ENCODE data around the gene ZNF763. TPM values are rescaled to one million over a fixed set of nuclear protein-coding genes. Genes with fewer than 3 reads are reported as not detected.
A peak's percentile ranks its signal among the peaks of the same experiment; 100 is the strongest.
"Not testable (repeated sequence)": the region's sequence is repeated elsewhere in the genome, so short reads cannot be mapped to it uniquely, and the experiment has no call there.

ZNF763 gene
- total and polyA plus RNA-seq, 4 donors, result 0.31 to 1.3 (median 0.90) TPM

DNA sequence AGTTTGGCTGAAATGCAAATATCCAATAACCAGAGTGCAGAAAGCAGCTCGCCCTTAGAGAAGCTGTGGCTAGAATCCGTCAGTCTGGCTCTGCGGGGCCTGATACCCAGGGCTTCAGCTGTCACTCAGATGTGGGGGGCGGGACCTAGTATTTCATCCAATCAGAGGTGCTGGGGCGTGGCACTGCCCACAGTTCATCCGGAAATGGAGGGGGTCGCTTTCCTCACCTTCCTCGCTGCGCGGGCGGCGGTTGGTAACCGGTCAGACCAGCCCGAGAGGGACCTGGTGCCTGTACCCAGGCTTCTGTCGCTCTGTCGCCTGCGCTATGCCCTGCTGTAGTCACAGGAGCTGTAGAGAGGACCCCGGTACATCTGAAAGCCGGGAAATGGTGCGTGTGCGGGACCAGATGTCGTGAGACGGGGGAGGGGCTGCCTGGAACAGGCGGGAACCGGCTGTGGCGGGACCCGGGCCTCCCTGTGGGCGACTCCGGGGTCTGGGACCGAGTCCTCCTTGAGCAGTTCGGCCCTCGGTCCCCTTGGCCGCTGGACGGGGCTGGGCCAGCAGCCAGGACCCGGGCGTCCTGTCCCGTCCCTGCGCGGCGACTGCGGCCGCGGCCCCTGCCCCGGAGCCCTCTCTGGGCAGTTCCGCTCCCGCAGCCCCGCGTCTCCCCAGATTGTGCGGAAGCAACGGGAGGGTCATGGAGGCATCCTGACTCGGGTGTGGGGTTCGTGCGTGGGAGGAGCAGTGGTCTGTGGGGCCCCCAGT is 39.8 kb upstream of the ZNF763 start, which contains the start of gene ZNF700:
Gene ZNF700, plus strand, starts transcription at position 222 of the 765 bp plus-strand sequence. Its CDS starts 104 bp downstream, at position 326.
- peak in 1 of 2 donors; percentile 30 for TF ChIP-seq EGR1 (IDR thresholded peaks at IDR 0.05; ENCODE audit: low read depth in 2 of 2)
- TF ChIP-seq YY1 (IDR thresholded peaks at IDR 0.05), result peak; percentile 82
- peak in 1 of 2 donors; percentile 31 for TF ChIP-seq HNF4A (conservative IDR thresholded peaks at IDR 0.05)
- TF ChIP-seq HNF4G (IDR thresholded peaks at IDR 0.05), result no peak
- TF ChIP-seq SP1 (IDR thresholded peaks at IDR 0.05), result peak; percentile 74
- TF ChIP-seq, protein P1, sequence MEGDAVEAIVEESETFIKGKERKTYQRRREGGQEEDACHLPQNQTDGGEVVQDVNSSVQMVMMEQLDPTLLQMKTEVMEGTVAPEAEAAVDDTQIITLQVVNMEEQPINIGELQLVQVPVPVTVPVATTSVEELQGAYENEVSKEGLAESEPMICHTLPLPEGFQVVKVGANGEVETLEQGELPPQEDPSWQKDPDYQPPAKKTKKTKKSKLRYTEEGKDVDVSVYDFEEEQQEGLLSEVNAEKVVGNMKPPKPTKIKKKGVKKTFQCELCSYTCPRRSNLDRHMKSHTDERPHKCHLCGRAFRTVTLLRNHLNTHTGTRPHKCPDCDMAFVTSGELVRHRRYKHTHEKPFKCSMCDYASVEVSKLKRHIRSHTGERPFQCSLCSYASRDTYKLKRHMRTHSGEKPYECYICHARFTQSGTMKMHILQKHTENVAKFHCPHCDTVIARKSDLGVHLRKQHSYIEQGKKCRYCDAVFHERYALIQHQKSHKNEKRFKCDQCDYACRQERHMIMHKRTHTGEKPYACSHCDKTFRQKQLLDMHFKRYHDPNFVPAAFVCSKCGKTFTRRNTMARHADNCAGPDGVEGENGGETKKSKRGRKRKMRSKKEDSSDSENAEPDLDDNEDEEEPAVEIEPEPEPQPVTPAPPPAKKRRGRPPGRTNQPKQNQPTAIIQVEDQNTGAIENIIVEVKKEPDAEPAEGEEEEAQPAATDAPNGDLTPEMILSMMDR (IDR thresholded peaks at IDR 0.05; ENCODE audit: low read depth, low read length, missing input control), result no peak
- TF ChIP-seq, protein P2, sequence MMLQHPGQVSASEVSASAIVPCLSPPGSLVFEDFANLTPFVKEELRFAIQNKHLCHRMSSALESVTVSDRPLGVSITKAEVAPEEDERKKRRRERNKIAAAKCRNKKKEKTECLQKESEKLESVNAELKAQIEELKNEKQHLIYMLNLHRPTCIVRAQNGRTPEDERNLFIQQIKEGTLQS (IDR thresholded peaks at IDR 0.05), result no peak
- peak in 1 of 2 donors; percentile 19 for TF ChIP-seq RAD21 (IDR thresholded peaks at IDR 0.05)
- no peak for TF ChIP-seq JUND (IDR thresholded peaks at IDR 0.05)
- TF ChIP-seq TAF1 (conservative IDR thresholded peaks at IDR 0.05), result peak; percentile 76
- TF ChIP-seq, protein P3, sequence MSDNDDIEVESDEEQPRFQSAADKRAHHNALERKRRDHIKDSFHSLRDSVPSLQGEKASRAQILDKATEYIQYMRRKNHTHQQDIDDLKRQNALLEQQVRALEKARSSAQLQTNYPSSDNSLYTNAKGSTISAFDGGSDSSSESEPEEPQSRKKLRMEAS (IDR thresholded peaks at IDR 0.05), result no peak
- TF ChIP-seq NR2F2 (IDR thresholded peaks at IDR 0.05), result no peak
- TF ChIP-seq, protein P4, sequence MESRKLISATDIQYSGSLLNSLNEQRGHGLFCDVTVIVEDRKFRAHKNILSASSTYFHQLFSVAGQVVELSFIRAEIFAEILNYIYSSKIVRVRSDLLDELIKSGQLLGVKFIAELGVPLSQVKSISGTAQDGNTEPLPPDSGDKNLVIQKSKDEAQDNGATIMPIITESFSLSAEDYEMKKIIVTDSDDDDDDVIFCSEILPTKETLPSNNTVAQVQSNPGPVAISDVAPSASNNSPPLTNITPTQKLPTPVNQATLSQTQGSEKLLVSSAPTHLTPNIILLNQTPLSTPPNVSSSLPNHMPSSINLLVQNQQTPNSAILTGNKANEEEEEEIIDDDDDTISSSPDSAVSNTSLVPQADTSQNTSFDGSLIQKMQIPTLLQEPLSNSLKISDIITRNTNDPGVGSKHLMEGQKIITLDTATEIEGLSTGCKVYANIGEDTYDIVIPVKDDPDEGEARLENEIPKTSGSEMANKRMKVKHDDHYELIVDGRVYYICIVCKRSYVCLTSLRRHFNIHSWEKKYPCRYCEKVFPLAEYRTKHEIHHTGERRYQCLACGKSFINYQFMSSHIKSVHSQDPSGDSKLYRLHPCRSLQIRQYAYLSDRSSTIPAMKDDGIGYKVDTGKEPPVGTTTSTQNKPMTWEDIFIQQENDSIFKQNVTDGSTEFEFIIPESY (IDR thresholded peaks at IDR 0.05), result no peak
- no peak for TF ChIP-seq FOXA1 (IDR thresholded peaks at IDR 0.05)
- no peak for TF ChIP-seq FOXA2 (IDR thresholded peaks at IDR 0.05)
- peak; percentile 34 to 82 for TF ChIP-seq GABPA (IDR thresholded peaks at IDR 0.05 in 1 of 2, conservative IDR thresholded peaks at IDR 0.05 in 1 of 2)
- TF ChIP-seq RXRA (IDR thresholded peaks at IDR 0.05), result no peak
- TF ChIP-seq, protein P5, sequence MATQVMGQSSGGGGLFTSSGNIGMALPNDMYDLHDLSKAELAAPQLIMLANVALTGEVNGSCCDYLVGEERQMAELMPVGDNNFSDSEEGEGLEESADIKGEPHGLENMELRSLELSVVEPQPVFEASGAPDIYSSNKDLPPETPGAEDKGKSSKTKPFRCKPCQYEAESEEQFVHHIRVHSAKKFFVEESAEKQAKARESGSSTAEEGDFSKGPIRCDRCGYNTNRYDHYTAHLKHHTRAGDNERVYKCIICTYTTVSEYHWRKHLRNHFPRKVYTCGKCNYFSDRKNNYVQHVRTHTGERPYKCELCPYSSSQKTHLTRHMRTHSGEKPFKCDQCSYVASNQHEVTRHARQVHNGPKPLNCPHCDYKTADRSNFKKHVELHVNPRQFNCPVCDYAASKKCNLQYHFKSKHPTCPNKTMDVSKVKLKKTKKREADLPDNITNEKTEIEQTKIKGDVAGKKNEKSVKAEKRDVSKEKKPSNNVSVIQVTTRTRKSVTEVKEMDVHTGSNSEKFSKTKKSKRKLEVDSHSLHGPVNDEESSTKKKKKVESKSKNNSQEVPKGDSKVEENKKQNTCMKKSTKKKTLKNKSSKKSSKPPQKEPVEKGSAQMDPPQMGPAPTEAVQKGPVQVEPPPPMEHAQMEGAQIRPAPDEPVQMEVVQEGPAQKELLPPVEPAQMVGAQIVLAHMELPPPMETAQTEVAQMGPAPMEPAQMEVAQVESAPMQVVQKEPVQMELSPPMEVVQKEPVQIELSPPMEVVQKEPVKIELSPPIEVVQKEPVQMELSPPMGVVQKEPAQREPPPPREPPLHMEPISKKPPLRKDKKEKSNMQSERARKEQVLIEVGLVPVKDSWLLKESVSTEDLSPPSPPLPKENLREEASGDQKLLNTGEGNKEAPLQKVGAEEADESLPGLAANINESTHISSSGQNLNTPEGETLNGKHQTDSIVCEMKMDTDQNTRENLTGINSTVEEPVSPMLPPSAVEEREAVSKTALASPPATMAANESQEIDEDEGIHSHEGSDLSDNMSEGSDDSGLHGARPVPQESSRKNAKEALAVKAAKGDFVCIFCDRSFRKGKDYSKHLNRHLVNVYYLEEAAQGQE (IDR thresholded peaks at IDR 0.05), result peak; percentile 82
- WGBS, result under 1% methylated on average over 53 of the region's 53 CpGs
- Histone ChIP-seq H3K27ac (ENCODE audit: low read depth in 1 of 2, low read length in 2 of 2) (peak within 1 kb of the TSS; percentile 96 to 97), H3K4me1 (ENCODE audit: control insufficient read depth in 4 of 4, insufficient read depth in 4 of 4, low read length in 3 of 4) (peaks cover 8 to 20% (median 17%) of the 10 kb centered on the region in 4 donors), H3K4me3 (ENCODE audit: low read depth in 1 of 3, low read length in 3 of 3) (peak within 1 kb of the TSS; percentile 76 to 92 (median 84)), H3K9me3 (ENCODE audit: control insufficient read depth in 4 of 4, low read length in 3 of 4) (peaks cover 0 to 2% (median 0%) of the 10 kb centered on the region in 4 donors), H3K9ac (ENCODE audit: low read depth in 1 of 2, low read length in 2 of 2) (peak within 1 kb of the TSS; percentile 56 to 87), H3K27me3 (ENCODE audit: control insufficient read depth in 4 of 4, insufficient read depth in 4 of 4, low read length in 3 of 4) (no peaks in the 10 kb centered on the region), H3K36me3 (ENCODE audit: control insufficient read depth in 4 of 4, insufficient read depth in 3 of 4, low read depth in 1 of 4, low read length in 3 of 4) (peaks cover 0 to 5% (median 1%) of the 10 kb centered on the region in 4 donors)
- DNase-seq (ENCODE audit: low spot score), result peak; percentile 97

DNA sequence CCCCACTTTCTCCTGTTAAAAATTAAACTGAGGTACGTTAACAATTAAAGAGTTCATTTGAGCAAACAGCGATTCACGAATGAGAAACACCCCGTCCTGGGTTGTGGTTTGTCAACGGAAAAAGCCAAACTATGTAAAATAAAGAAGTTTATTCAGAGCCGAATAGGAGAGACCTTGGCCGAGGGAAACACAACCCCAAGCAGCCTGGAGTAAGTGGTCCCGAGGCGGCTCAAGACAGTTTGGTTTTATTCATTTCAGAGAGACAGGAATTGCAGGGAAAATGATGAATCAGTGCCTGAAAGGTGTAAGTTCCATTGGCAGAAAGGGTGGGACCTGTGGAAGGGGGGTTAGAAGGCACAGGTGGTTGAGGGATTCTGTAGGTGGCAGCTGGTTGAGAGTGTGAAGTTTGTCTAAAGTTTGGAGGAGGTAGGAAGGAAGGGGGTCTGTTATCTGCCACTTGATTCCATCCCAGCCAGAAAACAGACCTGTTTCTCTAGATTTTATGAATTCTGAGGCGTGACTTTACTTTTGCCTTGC is 39.1 kb upstream of the ZNF763 start:
- H3K4me1 ChIP-seq (ENCODE audit: control insufficient read depth in 4 of 4, insufficient read depth in 4 of 4, low read length in 3 of 4), result peaks cover 8 to 20% (median 17%) of the 10 kb centered on the region in 4 donors
- not testable (repeated sequence) for H3K36me3 ChIP-seq (ENCODE audit: control insufficient read depth in 4 of 4, insufficient read depth in 3 of 4, low read depth in 1 of 4, low read length in 3 of 4); H3K9me3 ChIP-seq (ENCODE audit: control insufficient read depth in 4 of 4, low read length in 3 of 4); H3K27me3 ChIP-seq (ENCODE audit: control insufficient read depth in 4 of 4, insufficient read depth in 4 of 4, low read length in 3 of 4); DNase-seq (ENCODE audit: low spot score)
- peak overlapping the region; percentile 76 to 92 (median 84) for H3K4me3 ChIP-seq (ENCODE audit: low read depth in 1 of 3, low read length in 3 of 3)
- peak overlapping the region; percentile 21 to 87 for H3K9ac ChIP-seq (ENCODE audit: low read depth in 1 of 2, low read length in 2 of 2)
- 7% methylated on average over 10 of the region's 10 CpGs for WGBS
- H3K27ac ChIP-seq (ENCODE audit: low read depth in 1 of 2, low read length in 2 of 2), result peak overlapping the region; percentile 96 to 97
